ENCODE measurements around the gene C17orf50.

GRCh38 chr17:35790841-35791240 is 30.2 kb downstream of the C17orf50 start:
- TF ChIP-seq CTCF (optimal IDR thresholded peaks at IDR 0.05 in 1 of 3, IDR thresholded peaks at IDR 0.05 in 1 of 3, conservative IDR thresholded peaks at IDR 0.05 in 1 of 3; ENCODE audit: extremely low read depth in 1 of 3, insufficient read depth in 2 of 3, low read length in 3 of 3) (no peak), EZH2 (IDR thresholded peaks at IDR 0.05; ENCODE audit: low read length) (no peak)
